NCI-H524 treated with DMSO at 0.1 percent for 48 hours (cell line): Measurements from ENCODE around the gene SZT2.

Experiments
- DNase-seq: peaks from one replicate; lab custom pipeline; 2025; lab: John Stamatoyannopoulos, UW

Gene SZT2

DNA sequence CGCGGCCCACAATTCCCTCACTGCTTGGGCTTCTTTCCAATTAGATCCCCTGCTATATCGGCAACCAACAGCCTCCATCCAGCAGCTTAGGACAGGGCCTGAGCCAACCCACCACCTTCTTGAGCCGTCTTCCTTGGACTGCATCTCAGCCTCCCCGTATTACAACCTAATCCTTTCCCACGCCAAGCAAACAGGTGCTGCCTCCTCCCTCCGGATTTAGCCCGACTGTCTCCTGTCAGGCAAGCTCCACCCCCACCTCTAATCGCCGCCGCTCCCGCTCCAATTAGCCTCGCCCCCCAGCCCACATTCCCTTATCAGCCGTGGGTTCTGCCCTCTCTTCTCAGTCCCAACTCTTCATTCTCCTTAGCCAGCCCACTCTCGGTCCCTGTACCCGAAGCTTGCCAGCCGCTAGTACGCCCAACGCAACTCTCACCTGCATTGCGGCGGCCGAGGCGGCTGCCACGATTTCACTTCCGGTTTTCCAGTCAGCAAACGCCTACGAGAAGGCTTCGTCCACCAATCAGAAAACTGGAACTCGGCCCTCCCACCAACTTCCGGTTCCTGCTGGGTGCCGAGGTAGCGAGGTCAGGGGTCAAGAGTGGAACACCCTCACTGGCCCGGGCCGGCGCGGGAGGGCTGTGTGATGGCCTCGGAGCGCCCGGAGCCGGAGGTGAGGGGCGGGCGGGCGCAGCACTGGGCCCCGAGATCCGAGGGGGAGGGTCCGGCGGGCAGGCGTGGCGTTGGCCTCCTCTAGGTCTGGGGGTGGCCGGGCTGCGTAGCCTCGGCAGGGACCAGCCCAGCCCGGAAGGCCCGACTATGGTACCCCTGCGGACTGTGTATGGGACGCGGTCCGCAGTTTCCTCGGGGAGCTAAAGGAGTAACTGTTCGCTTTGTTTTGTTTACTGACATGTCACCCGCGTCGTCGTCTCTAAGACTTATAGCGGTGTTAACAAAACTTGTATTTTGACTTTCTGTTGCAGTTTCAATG, at the start of gene SZT2, which contains the start of gene MED8:
Gene SZT2 (plus strand): TSS at position 574 of the 988 bp plus-strand sequence. CDS start 70 bp downstream, at position 644.
Gene MED8 (minus strand): TSS at position 475 of the 988 bp plus-strand sequence. CDS start 36 bp downstream, at position 439.
- peak; percentile 68 for DNase-seq

DNA sequence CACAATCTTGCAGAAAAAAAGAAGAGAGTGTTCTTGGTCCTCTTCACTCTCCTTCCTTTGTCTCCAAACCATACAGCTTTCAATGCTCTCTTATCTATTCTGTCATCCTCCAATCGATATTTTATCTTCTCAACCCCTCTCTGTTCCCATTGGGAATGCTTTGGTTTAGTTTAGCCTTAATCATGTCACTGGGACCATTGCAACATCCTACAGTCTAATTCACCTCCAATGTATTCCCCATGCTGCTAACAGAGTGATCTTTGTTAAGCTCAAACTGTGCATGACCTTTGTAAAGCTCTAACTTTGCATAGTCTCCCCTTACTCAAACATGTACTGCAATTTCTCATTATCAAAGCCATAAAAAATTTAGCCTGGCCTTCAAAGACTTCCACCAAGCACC, 49.1 kb upstream of the SZT2 start:
- no peak for DNase-seq

DNA sequence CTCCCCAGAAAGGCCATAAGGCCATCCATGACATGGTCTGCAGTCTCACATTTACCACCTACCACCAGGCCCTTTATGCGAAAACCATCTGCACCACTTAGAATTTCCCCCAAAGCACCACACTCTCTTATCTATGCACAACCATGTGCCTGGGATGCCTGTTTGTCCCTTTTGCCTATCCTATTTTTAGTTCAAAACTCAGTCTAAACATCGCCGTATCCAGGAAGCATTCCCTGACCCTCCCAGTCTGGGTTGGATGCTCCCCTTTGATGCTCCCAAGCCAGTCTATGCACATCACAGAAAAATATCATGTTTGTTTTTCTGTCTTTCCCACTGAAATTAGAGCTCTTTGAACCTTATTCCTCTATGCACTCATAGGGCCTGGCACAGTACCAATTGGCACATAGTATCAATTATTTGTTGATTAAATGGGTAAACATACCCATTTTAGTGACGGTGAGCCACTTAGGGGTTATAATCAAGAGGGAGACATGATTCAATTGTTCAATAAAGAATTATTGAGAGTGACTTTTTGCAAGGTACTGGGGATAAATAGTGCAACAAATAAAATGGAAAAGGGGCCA, 45.3 kb upstream of the SZT2 start:
- DNase-seq: no peak

DNA sequence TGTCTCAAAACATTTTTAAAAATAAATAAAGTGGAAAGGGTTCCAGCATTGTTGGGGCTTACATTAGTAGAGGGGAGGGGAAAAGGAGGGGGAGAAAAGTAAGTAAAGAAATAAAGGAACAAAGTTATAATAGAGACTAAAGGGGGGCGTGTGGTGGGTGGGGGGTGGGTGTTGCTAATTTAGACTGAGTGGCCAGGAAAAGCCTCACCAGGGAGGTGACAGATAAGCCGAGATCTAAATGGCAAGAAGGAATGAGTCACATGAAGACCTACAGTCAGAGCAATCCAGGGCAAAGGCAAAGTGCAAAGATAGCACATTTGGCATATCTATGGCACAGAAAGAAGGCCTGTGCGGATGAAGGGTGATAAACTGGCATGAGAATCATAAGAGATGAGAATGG, 44.6 kb upstream of the SZT2 start:
- DNase-seq: no peak

DNA sequence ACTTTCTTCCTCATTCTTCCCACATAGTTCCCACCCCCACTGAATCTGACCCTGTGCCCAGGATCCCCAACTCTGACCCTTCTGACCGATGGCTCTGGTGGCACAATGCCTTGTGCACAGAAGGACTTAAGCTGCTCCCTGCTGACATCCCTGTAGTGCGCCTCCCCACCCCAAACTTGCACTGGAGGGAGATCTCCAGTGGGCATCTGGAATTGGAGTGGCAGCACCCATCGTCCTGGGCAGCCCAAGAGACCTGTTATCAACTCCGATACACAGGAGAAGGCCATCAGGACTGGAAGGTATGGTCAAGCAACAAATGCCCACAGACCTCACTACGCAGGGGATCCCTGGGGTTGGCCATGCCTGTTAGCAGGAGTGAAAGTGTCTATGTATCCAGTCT, 43.1 kb upstream of the SZT2 start:
- DNase-seq: no peak

DNA sequence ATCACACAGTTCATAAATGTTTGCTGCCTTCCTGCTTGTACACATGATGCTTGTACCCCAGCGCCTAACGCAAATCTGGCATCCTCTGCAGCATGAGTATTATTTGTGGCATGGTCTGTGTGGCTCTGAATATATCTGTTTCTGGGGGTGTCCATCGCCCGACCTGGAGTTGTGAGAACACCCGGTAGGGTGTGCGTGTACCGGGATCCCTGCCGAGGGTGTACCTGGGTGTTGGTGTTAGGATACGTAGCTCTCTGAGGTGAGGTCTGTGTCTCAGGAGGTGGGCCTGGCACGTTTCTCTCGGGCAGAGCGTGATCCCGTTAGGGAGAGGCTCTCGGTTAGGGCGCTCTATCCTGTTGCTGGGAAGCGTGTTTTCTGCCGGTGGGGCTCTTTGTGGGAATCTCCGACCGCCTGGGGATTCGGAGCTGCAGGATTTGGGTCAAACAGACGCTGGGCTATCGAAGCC, 41.3 kb upstream of the SZT2 start:
- DNase-seq: no peak

DNA sequence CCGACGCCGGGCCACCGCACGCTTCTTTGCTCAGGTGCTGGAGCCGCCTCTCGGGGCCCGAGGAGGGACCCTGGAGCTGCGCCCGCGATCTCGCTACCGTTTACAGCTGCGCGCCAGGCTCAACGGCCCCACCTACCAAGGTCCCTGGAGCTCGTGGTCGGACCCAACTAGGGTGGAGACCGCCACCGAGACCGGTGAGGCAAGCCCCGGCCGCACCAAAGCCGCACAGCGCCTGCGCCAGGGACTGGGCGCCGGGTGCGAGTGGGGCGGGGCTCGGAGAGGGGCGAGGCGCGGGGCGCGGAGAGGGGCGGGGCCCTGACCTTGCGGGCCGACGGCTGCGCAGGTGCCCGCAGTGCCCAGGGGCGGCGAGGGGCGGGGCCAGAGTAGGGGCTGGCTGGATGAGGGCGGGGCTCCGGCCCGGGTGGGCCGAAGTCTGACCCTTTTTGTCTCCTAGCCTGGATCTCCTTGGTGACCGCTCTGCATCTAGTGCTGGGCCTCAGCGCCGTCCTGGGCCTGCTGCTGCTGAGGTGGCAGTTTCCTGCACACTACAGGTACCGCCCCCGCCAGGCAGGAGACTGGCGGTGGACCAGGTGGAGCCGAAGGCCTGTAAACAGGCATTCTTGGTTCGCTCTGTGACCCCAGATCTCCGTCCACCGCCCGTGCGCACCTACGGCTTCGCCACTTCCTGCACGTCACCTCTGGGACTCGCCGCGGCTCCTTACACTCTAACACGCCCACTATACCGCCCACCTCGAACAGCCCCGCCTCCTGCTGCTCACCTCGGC, 40.7 kb upstream of the SZT2 start:
- DNase-seq: no peak

DNA sequence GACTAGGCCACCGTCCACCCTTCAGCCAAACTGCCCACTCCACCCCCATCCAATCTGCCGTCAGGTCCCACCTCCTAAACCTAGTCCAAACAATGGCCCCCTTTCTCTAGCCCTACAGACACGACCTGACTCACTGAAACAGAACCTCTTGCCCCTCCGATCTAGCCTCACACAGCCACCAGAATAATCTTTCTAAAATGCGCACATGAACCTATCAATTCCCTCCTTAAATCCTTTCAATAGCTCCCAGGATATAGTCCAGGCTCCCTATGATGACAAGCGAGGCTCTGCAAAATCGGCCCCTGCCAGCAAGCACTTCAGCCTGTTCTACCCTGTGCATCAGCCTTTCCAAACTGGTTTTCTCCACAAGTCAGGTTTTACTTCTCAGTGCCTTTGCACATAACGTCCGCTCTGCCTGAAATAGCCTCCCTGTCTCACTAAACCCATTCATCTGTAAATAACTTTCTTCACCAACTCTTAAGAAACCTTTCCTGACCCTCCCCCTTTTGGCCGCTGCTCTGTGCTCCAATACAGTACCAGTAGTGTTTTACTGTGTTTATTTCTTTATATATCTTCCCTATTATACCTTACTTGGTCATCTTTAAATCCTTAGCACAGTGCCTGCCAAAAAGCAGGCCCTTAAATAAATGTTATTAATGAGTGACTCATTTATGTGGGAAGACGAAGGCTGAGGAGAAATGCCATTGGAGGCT, 39.9 kb upstream of the SZT2 start:
- no peak for DNase-seq

DNA sequence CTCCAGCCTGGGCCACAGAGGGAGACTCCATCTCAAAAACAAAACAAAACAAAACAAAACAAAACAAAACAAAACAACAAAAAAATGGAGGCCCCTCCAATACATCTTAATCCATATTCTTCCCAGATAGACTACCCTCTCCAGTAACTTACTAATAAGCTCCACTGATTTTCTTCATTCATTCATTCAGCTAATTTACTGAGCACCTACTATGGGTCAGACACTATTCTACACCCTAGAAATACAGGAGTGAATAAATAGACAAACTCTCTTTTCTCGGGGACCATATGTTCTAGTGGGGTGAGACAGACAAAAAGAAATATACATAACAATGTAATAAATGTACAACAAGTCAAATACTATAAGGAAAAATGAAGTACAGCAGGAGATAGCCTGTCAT, 38.7 kb upstream of the SZT2 start:
- no peak for DNase-seq

DNA sequence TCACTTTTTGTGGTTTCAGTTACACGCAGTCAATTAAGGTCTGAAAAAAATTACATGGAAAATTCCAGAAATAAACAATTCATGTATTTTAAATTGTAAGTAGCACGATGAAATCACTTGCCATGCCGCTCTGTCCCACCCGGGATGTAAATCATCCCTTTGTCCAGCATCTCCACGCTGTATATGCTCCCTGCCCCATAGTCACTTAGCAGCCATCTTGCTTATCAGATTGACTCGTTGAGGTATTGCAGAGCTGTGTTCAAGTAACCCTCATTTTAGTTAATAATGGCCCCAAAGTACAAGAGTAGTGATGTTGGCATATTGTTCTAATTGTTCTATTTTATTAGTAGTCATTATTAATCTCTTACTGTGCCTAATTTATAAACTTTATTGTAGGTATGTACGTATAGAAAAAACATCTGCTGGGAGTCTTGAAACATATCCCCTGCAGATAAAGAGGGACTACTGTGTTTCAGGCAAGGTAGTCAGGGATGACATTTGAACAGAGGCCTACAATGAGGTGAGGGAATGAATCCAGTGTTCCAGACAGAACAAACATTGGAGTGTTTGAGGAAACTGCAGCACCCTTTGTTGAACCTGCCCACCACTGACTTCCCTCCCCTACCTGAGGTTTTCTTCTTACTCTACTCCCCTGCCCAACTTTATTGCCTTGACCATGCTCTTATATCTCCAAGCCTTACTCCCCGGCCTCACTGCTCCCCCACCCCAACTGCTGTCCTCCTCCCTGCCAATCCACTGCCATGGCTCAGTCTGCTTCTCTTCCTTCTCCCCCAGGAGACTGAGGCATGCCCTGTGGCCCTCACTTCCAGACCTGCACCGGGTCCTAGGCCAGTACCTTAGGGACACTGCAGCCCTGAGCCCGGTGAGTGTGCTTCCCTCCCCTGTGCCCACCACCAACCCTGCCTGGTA, 38.0 kb upstream of the SZT2 start:
- no peak for DNase-seq

DNA sequence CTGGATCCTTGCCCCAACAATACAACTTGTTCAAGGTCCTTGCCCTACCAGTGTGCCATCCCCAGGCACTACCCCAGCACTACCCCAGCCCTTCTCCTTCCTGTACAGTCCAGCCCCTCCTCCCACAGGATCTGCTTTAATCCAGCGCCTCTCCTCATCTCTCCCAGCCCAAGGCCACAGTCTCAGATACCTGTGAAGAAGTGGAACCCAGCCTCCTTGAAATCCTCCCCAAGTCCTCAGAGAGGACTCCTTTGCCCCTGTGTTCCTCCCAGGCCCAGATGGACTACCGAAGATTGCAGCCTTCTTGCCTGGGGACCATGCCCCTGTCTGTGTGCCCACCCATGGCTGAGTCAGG, 37.4 kb upstream of the SZT2 start:
- DNase-seq: no peak

DNA sequence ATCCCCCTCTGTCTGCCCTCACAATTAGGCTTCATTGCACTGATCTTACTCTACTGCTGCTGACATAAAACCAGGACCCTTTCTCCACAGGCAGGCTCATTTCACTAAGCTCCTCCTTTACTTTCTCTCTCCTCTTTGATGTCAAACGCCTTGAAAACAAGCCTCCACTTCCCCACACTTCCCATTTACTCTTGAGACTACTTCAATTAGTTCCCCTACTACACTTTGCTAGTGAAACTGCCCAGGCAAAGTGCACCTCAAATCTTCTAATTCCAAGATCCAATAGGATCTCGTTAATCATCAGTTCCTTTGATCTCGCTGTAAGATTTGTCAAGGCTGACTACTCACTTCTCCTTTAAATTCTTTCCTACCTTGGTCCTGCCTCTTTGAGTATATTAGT, 36.8 kb upstream of the SZT2 start:
- DNase-seq: no peak

DNA sequence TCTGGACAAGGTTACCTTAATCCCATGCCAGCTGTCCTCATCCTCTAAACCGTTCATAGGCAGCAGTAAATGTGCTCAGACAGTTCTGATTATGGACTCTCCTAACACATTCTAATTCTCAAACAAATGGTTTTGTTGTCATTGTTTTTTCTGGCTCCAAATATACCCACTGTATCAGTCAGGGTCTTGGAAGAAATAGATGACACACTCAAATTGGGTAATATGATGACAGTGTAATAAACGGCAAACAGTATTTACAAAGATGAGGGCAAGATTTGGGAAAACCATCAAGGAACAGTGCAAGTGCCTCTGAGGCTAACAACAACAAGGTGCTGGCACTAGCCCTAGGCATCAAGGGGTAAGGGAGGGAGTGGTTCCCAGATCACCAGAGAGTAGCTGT, 35.2 kb upstream of the SZT2 start:
- DNase-seq: no peak

DNA sequence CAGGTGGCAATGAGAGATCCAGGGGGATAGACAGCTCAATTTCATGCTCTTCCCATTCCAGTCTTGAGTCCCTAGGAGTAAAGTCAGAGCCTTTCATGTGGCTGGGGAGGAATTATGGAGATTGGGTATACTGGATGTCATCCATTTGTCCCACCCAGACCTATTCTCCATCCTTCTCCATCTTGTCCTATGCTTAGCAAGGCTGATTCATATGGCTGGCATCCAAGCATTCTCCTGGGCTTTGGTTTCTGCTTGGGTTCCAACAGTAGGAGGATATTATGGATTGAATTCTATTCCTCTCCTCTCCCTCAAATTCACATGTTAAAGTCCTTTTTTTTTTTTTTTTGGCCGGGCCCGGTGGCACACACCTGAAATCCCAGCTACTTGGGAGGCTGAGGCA, 34.8 kb upstream of the SZT2 start:
- no peak for DNase-seq

DNA sequence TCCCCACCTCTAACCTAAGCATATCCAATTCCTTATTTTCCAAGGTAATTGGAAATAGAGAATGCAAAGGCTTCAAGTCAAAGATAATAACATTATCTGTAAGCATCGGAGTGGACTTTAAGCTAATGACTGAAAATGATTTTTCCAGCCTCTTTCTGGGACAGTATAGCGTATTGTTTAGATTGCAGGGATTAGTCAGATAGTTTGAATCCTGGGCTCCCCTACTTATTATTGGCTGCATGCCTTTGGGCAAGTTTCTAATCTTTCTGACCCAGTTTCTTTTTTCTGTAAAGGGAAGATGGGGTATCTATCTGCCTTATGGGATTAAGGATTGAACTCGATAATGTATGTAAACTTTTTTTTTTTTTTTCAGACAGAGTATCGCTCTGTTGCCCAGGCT, 32.4 kb upstream of the SZT2 start:
- DNase-seq: no peak

DNA sequence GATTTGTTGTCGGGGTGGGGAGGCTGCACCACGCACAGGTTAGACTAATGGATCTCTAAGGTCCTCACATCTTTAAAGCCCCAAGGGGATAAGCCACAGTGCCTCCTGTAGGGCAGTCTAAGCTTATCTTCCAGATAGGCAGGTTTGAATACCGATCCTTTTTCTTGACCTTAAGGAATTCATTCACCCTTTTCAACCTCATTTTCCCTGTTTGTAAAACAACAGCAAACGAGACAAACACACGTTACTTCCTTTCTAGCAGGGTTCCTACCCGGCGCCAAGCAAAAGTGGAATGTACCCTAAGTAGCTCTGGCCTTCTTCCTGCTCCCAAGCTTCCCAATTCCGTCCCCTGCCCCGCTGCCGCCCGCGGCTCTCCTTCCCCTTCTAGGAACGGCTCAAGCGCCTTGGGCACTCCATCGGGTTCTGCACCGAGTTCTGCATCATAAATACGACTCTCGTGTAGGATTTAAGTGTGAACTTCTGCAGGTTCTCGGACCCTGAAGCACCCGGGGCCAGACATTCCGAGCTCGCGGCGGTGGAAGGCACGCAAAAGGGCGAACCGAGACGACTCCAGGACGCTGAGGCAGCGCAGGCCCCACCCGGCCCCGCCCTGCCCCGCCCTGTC, 31.5 kb upstream of the SZT2 start:
- DNase-seq: no peak

DNA sequence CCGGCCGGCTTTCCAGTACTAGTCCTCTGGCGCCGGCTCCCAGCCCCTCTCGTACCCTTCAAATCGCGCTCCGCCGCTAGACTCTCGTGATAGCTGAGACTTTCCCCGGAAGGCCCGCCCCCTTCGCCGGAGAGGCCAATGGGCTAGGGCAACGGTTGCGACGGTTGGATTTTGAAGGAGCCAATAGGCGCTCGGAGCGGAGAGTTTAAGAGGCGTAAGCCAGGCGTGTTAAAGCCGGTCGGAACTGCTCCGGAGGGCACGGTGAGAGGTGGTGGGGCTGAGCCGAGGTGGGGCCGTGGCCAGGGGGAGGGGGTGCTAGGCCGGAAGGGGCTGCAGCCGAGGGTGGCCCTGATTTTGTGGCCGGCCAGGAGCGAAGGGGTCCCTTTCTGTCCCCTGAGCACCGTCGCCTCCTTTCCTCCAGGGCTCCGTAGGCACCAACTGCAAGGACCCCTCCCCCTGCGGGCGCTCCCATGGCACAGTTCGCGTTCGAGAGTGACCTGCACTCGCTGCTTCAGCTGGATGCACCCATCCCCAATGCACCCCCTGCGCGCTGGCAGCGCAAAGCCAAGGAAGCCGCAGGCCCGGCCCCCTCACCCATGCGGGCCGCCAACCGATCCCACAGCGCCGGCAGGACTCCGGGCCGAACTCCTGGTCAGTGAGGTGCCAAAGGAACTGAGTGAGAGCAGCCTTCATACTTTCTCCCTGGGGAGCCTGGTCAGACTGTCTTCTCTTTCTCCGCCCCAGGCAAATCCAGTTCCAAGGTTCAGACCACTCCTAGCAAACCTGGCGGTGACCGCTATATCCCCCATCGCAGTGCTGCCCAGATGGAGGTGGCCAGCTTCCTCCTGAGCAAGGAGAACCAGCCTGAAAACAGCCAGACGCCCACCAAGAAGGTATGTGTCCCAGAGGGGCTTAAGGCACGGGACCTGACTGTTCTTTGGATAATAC, 30.7 kb upstream of the SZT2 start, which contains the start of gene CDC20:
Gene CDC20 (plus strand): TSS at position 236 of the 948 bp plus-strand sequence. CDS start 235 bp downstream, at position 471.
- peak; percentile 90 for DNase-seq

DNA sequence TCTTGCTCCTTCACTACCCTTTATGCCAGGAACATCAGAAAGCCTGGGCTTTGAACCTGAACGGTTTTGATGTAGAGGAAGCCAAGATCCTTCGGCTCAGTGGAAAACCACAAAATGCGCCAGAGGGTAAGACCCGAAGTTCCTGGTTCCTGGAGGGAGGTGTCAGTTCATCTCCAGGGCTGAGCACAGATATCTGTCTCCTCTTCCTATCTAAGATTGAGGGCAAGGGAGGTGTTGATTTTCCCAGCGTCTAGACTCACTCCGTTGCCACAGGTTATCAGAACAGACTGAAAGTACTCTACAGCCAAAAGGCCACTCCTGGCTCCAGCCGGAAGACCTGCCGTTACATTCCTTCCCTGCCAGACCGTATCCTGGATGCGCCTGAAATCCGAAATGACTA, 30.0 kb upstream of the SZT2 start:
- DNase-seq: no peak

DNA sequence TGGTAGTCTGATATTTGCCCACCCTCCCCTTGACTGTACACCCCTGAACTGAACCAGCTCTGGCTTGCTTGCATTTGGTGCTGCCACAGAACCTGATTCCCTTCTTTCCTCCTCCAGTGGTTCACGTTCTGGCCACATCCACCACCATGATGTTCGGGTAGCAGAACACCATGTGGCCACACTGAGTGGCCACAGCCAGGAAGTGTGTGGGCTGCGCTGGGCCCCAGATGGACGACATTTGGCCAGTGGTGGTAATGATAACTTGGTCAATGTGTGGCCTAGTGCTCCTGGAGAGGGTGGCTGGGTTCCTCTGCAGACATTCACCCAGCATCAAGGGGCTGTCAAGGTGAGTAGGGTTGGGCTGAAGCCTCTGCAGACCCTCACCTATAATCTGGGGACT, 29.1 kb upstream of the SZT2 start:
- no peak for DNase-seq
